ENCODE measurements around the gene SGMS1.
"Not testable (repeated sequence)": the region's sequence is repeated elsewhere in the genome, so short reads cannot be mapped to it uniquely, and the experiment has no call there.

Gene SGMS1

GRCh38 chr10:50304660-50305059, 319.1 kb downstream of the SGMS1 start:
- DNase-seq (ENCODE audit: low spot score), result no peak

- no peak for DNase-seq (ENCODE audit: low spot score)
These were observed 323.6 kb downstream of the SGMS1 start for GRCh38 chr10:50299948-50300669.

GRCh38 chr10:50295367-50295766, 328.4 kb downstream of the SGMS1 start:
- no peak for DNase-seq (ENCODE audit: low spot score)

- DNase-seq (ENCODE audit: low spot score), result no peak
These were observed 329.2 kb downstream of the SGMS1 start for GRCh38 chr10:50294582-50294981.

- DNase-seq (ENCODE audit: low spot score), result no peak
These were observed 330.0 kb downstream of the SGMS1 start for GRCh38 chr10:50293513-50294313.

DNA sequence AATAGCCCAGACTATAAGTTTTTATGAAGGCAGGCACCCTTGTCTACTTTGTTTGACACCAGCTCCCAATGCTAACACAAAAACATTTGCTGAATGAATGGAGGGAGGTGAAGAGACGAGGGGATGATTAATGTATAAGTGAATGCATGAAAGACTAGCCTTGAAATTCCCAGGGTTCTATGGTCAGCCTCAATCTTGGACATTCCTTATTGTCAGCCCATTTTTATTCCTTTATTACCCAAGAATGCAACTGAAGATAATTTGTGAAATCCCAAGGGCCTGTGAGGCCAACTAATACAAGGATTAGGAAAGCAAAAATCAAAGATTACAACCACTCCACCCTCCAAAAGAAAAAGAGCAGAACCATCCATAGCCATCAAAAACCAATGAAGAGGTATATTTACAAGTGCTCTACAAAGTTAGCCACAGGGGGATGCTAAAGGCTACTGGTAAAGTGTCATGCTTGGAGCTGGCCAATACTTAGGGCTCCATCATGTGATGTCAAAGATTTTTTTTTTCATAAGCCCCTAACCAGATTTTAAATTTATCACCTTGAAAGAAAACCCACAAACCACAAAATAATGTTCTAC, 332.4 kb downstream of the SGMS1 start:
- DNase-seq (ENCODE audit: low spot score), result peak; percentile 24

- no peak for DNase-seq (ENCODE audit: low spot score)
These were observed 334.6 kb downstream of the SGMS1 start for GRCh38 chr10:50289196-50289595.

GRCh38 chr10:50286996-50287803, 336.6 kb downstream of the SGMS1 start:
- DNase-seq (ENCODE audit: low spot score), result no peak

GRCh38 chr10:50286517-50286916, 337.2 kb downstream of the SGMS1 start:
- DNase-seq (ENCODE audit: low spot score), result peak; percentile 66

- no peak for DNase-seq (ENCODE audit: low spot score)
These were observed 341.7 kb downstream of the SGMS1 start for GRCh38 chr10:50281967-50282522.

DNA sequence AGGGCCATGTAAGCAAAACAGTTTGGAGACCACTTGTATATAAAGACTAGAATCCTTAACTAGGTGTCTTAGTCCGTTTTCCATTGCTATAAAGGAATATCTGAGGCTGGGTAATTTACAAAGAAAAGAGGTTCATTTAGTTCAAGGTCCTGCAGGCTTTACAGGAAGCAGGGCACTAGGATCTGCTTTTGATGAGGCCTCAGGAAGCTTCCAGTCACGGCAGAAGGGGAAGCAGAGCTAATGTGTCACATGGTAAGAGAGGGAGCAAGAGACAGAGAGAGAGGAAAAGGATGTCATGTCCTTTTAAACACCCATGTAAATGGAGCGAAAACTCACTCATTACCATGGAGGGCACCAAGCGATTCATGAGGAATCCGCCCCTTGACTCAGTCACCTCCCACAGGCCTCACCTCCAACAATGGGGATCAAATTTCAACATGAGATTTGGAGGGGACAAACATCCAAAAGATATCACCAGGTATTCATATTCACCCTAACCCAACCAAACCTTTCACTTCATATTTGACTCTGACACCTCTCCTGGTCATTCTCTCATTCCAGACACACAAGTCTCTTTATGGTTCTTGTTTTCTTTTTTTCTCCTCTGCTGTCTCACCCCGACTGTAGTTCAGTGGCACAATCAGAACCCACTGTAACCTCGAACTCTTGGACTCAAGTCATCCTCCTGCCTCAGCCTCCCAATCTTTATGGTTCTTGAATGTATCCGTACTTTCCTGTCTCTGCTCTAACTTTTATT, 342.4 kb downstream of the SGMS1 start:
- DNase-seq (ENCODE audit: low spot score), result no peak

DNA sequence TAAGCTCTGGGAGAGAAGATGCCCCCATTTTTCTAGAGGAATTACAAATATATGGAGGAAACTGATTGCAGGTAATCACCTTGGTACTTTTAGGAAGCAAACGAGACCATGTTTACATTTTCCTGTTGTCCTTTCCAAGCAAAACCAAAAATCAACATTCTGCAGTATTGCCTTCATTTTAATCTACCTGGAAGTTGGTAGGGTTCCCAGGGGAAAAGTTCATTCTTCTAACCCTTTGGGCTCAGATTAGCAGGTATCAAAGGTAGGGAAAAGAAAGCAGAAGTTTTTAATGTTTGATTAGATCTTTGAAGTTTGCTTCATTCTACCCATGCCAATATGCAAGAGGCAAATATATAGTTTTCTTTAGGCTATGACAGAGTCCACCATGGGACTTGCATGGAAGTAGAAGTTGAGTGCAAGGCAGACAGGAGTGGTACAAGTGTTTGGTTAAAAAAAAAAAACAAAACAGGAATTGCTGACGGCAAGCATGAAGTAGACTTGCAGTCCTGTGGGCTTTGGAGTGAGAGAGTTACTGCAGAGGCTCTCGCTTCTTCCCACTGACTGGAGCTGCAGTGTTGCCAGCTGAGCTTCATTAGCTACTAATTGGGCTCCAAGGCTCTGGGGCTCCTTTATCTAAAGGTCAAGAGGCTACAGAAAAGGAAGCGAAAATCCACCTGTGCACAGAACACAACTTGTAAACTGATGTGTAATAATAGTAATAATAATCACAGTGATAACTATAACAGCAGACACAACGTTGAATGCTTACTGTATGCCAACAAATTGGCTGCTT, 343.5 kb downstream of the SGMS1 start:
- DNase-seq (ENCODE audit: low spot score), result no peak

DNA sequence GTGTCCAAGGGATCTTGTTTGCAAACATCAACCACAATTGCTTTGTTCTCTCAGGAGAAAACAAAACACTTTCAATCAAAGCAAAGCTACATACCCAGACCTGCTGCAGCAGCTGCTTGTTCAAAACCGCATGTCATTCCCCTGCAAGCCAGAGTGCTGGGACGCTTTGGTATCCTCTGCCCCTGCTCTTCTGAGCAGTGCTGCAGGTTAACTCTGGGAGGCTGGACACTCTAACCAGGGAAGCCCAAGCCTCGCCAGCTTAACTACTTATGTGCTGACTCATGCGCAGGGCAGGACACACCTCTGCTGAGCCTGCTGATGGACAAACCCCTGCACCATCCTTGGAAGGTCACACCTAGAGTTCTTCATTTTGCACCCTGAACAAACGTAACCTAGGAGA, 344.3 kb downstream of the SGMS1 start:
- no peak for DNase-seq (ENCODE audit: low spot score)

- peak; percentile 35 for DNase-seq (ENCODE audit: low spot score)
These were observed 348.0 kb downstream of the SGMS1 start for GRCh38 chr10:50275650-50276235.

GRCh38 chr10:50272531-50272930, 351.2 kb downstream of the SGMS1 start:
- no peak for DNase-seq (ENCODE audit: low spot score)

DNA sequence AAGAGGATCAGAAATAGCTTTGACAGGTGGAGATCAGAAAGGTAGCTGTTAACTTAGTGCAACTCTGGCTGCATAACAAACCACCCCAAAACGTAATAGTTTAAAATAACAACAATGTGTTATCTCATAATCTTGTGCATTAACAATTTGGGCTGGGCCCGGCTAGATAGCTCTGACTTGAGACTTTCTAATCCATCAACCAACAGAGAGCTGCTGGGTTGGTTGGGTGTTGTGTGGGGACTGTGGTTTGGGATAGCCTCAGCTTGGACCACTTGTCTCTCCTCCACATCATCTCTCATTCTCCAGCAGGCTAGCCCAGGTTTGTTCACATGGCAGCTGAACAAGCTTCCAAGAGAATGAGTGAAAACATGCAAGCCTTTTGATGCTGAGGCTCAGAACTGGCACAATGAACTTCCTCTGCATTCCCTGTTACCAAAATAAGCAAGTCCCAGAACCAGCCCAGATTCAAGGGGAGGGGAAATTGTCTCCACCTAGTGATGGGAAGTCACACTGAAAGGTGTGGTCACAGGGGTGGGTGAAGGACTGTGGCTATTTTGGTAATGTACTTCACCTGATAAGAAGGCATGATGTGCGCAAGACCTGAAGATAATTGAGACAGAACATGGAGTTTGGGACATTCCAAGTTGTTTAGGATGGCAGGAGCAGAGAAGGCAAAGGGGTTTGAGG, 352.0 kb downstream of the SGMS1 start:
- no peak for DNase-seq (ENCODE audit: low spot score)

- not testable (repeated sequence) for DNase-seq (ENCODE audit: low spot score)
These were observed 355.9 kb downstream of the SGMS1 start for GRCh38 chr10:50267877-50268276.

- not testable (repeated sequence) for DNase-seq (ENCODE audit: low spot score)
These were observed 361.1 kb downstream of the SGMS1 start for GRCh38 chr10:50262625-50263024.

- DNase-seq (ENCODE audit: low spot score), result no peak
These were observed 362.9 kb downstream of the SGMS1 start for GRCh38 chr10:50260791-50261281.

Data from AG08395 (cell line).